HFFc6 (cell line): ENCODE measurements around the gene TMED3. TPM values are rescaled to one million over a fixed set of nuclear protein-coding genes. Genes with fewer than 3 reads are reported as not detected.

Experiments used
- DNase-seq: peaks from one replicate; pipeline ENCODE4 v3.0.0-alpha.2; 2018
- H3K27ac Mint-ChIP-seq: 2 replicates; pipeline ENCODE4 v1.8.0; 2020; ENCODE audit warnings: mild to moderate bottlenecking, mixed read lengths
- H3K27me3 Mint-ChIP-seq: 2 replicates; pipeline ENCODE4 v1.8.0; 2021; ENCODE audit warnings: mild to moderate bottlenecking, moderate library complexity, mixed read lengths; ENCODE audit not compliant: insufficient read depth
- H3K36me3 Mint-ChIP-seq: 2 replicates; pipeline ENCODE4 v1.8.0; 2021; ENCODE audit warnings: low read depth, mixed read lengths
- H3K4me1 Mint-ChIP-seq: 2 replicates; pipeline ENCODE4 v1.8.0; 2020; ENCODE audit warnings: low read depth, mixed read lengths
- H3K4me3 Mint-ChIP-seq: 2 replicates; pipeline ENCODE4 v1.8.0; 2020; ENCODE audit warnings: mild to moderate bottlenecking, moderate library complexity, mixed read lengths
- H3K9me3 Mint-ChIP-seq: 2 replicates; pipeline ENCODE4 v1.8.0; 2020; ENCODE audit warnings: mild to moderate bottlenecking, mixed read lengths
- total RNA-seq, 6 experiments: library from RNA; stranded (reverse); fragmentation: NEBNext Ultra II Directional; extraction: Animal tissue kit (Norgen Biotek cat#: 25700); gene quantifications; 2 replicates in 1 of 6; 3 replicates in 5 of 6; pipeline ENCODE4 v1.2.3, GENCODE V29; 2021
- TF ChIP-seq, protein P1 (sequence below): fragments of 200-600 bp; sonication (generic); IDR thresholded peaks from 2 replicates; pipeline ENCODE4 v1.5.0; 2021; ENCODE audit warnings: antibody characterized with exemption, mild to moderate bottlenecking

TMED3 gene
- total RNA-seq, 6 experiments from 2014 or later: 135 to 176 (median 154) TPM

DNA sequence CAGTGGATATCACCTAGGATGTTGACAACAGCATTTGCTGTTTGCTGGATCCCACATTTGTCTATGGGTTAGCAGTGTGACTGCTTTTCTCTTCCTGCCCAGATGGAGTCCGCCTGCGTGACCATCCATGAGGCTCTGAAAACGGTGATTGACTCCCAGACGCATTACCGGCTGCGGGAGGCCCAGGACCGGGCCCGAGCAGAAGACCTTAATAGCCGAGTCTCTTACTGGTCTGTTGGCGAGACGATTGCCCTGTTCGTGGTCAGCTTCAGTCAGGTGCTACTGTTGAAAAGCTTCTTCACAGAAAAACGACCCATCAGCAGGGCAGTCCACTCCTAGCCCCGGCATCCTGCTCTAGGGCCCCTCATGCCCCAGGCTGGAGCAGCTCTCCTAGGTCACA lies 11.0 kb downstream of the TMED3 start:
- TF ChIP-seq, protein P1, sequence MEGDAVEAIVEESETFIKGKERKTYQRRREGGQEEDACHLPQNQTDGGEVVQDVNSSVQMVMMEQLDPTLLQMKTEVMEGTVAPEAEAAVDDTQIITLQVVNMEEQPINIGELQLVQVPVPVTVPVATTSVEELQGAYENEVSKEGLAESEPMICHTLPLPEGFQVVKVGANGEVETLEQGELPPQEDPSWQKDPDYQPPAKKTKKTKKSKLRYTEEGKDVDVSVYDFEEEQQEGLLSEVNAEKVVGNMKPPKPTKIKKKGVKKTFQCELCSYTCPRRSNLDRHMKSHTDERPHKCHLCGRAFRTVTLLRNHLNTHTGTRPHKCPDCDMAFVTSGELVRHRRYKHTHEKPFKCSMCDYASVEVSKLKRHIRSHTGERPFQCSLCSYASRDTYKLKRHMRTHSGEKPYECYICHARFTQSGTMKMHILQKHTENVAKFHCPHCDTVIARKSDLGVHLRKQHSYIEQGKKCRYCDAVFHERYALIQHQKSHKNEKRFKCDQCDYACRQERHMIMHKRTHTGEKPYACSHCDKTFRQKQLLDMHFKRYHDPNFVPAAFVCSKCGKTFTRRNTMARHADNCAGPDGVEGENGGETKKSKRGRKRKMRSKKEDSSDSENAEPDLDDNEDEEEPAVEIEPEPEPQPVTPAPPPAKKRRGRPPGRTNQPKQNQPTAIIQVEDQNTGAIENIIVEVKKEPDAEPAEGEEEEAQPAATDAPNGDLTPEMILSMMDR: no peak

DNA sequence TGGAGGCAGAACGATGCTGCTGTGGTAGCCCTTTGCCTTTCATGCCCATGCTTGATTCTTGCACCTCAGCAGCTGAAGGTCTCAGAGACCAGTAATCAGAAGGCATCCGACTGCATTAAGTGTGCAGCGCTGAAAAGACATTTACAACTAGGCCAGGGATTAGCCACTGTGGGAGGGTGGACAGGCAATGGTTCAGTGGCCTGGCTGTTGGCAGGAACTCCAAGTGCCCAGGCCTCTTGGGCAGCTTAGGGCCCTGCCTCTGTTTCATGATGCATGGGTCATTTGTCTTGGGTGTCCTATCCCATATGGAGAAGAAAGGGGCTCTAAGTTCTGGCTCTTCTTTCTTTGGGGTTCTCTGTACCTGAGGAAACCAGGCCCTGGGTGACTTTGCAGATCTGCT lies 11.4 kb downstream of the TMED3 start:
- Mint-ChIP-seq H3K27ac (no peak overlapping the region), H3K4me1 (no peaks in the 10 kb centered on the region; the same call in 1 of the 2 replicates), H3K27me3 (no peaks in the 10 kb centered on the region; the same call in 1 of the 2 replicates), H3K9me3 (no peaks in the 10 kb centered on the region), H3K4me3 (no peak overlapping the region), H3K36me3 (peaks cover 45% of the 10 kb centered on the region)
- TF ChIP-seq, protein P1: no peak
- no peak for DNase-seq

More for the DNA sequence above, 11.0 kb downstream of the TMED3 start:
- Mint-ChIP-seq H3K9me3 (no peaks in the 10 kb centered on the region), H3K27me3 (no peaks in the 10 kb centered on the region; the same call in 1 of the 2 replicates), H3K36me3 (peaks cover 50% of the 10 kb centered on the region), H3K4me3 (no peak overlapping the region), H3K4me1 (no peaks in the 10 kb centered on the region; the same call in 1 of the 2 replicates), H3K27ac (no peak overlapping the region)
- DNase-seq: no peak

DNA sequence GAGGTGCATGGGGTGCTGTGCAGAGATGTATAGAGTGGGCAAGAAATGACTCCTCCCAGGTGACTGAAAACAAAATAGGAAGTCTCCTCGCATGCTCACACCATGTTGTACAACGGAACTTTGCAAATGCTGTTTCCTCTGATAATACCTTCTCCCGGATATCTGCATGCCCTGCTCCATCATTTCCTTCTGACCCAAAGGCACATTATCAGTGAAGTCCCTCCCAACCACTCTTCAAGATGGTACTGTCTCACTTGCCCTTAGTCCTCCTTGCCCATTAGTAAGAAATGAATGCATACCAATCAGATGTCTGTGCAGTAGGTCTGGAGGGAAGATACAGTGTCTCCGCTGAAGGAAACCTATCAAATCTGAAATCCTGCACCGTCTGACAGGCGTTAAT lies 12.0 kb downstream of the TMED3 start:
- Mint-ChIP-seq H3K4me1 (no peaks in the 10 kb centered on the region; the same call in 1 of the 2 replicates), H3K9me3 (no peaks in the 10 kb centered on the region), H3K27ac (no peak overlapping the region), H3K4me3 (no peak overlapping the region), H3K36me3 (peaks cover 39% of the 10 kb centered on the region), H3K27me3 (no peaks in the 10 kb centered on the region; the same call in 1 of the 2 replicates)
- TF ChIP-seq, protein P1: no peak
- no peak for DNase-seq

DNA sequence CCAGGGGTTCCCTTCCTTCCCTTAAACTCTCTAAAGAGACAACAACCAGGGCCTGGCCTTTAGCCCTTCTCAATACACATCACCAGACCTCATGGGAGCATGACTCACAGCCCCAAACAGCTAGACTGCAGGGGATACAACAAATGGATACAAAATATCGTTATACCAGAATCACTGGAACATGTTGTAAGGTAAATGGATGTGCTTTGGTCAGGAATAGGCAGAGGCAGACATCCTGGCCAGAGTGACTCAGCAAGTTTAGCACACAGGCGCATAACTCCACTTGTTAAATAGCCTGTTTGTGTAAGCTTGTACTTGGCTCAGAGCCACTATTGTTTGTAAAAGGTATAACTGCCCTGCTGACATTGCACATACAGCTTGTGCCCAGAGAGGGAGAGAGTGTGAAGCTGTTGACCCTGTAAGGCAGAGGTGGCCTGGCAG lies 18.3 kb downstream of the TMED3 start:
- TF ChIP-seq, protein P1: no peak
- H3K27me3 Mint-ChIP-seq: no peaks in the 10 kb centered on the region
- H3K4me1 Mint-ChIP-seq: peaks cover 13% of the 10 kb centered on the region
- H3K9me3 Mint-ChIP-seq: no peaks in the 10 kb centered on the region
- DNase-seq: peak; percentile 23
- no peak overlapping the region for H3K4me3 Mint-ChIP-seq
- H3K27ac Mint-ChIP-seq: peak overlapping the region; percentile 73
- H3K36me3 Mint-ChIP-seq: peaks cover 14% of the 10 kb centered on the region

DNA sequence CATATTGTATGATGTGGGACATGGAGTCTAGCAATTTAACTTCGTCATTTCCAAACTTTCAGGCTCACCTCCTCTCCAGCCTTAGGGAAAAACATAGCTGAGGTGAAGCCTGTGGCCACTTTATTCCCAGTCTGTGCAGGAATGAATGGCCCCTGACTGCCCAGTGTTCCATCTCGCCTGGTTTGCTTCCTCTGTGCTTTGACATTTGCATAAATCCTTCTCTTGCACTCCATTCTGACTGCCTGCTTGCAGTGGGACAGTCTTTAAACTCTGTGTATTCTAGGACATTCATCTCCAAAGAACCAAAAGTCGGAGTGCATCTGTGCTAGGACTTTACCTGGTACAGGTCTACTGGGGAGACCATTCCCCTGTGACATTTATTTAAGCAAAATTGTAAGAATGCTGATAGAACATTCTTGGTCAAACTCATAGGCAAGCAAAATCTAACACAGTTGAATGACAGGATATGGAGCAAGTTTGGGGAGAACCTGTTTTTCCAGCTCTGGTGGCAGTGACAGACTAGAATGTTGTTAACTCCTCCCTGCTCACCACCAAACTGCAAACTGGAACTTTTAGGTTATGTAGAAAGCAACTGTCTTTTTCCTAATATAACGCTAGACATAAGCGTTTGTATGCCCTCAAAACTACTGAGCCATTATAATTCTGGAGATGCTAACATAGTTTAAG lies 22.1 kb downstream of the TMED3 start:
- Mint-ChIP-seq H3K4me3 (no peak overlapping the region), H3K9me3 (no peaks in the 10 kb centered on the region), H3K36me3 (peaks cover 5% of the 10 kb centered on the region; the same call in 1 of the 2 replicates), H3K27ac (no peak overlapping the region), H3K27me3 (no peaks in the 10 kb centered on the region), H3K4me1 (peaks cover 13% of the 10 kb centered on the region)
- TF ChIP-seq, protein P1: no peak
- DNase-seq: no peak
